ENCODE measurements around the gene PTPRN2. TPM values are rescaled to one million over a fixed set of nuclear protein-coding genes. Genes with fewer than 3 reads are reported as not detected.

PTPRN2 gene
- total RNA-seq, 1 experiment from 2014 or later, result 2.9 TPM

- DNase-seq (ENCODE audit: extremely low read depth, low read depth), result no peak
Measured at GRCh38 chr7:157633465-157634185, 954.0 kb downstream of the PTPRN2 start.

GRCh38 chr7:157630301-157630853 lies 957.2 kb downstream of the PTPRN2 start:
- DNase-seq (ENCODE audit: extremely low read depth, low read depth), result no peak

- DNase-seq (ENCODE audit: extremely low read depth, low read depth), result no peak
Measured at GRCh38 chr7:157628456-157628855, 959.2 kb downstream of the PTPRN2 start.

- no peak for DNase-seq (ENCODE audit: extremely low read depth, low read depth)
Measured at GRCh38 chr7:157627646-157628045, 960.0 kb downstream of the PTPRN2 start.

- no peak for DNase-seq (ENCODE audit: extremely low read depth, low read depth)
Measured at GRCh38 chr7:157627033-157627432, 960.6 kb downstream of the PTPRN2 start.

- no peak for DNase-seq (ENCODE audit: extremely low read depth, low read depth)
Measured at GRCh38 chr7:157625973-157626742, 961.5 kb downstream of the PTPRN2 start.

GRCh38 chr7:157623556-157623955 lies 964.1 kb downstream of the PTPRN2 start:
- DNase-seq (ENCODE audit: extremely low read depth, low read depth), result no peak

GRCh38 chr7:157622408-157623205 lies 965.0 kb downstream of the PTPRN2 start:
- DNase-seq (ENCODE audit: extremely low read depth, low read depth), result no peak

GRCh38 chr7:157622000-157622399 lies 965.6 kb downstream of the PTPRN2 start:
- DNase-seq (ENCODE audit: extremely low read depth, low read depth), result no peak

GRCh38 chr7:157621131-157621681 lies 966.4 kb downstream of the PTPRN2 start:
- no peak for DNase-seq (ENCODE audit: extremely low read depth, low read depth)

GRCh38 chr7:157620616-157621015 lies 967.0 kb downstream of the PTPRN2 start:
- no peak for DNase-seq (ENCODE audit: extremely low read depth, low read depth)

- DNase-seq (ENCODE audit: extremely low read depth, low read depth), result no peak
Measured at GRCh38 chr7:157619753-157620525, 967.7 kb downstream of the PTPRN2 start.

- no peak for DNase-seq (ENCODE audit: extremely low read depth, low read depth)
Measured at GRCh38 chr7:157618823-157619606, 968.6 kb downstream of the PTPRN2 start.

- DNase-seq (ENCODE audit: extremely low read depth, low read depth), result no peak
Measured at GRCh38 chr7:157618091-157618726, 969.4 kb downstream of the PTPRN2 start.

GRCh38 chr7:157617401-157617800 lies 970.2 kb downstream of the PTPRN2 start:
- DNase-seq (ENCODE audit: extremely low read depth, low read depth), result no peak

- no peak for DNase-seq (ENCODE audit: extremely low read depth, low read depth)
Measured at GRCh38 chr7:157616931-157617330, 970.7 kb downstream of the PTPRN2 start.

GRCh38 chr7:157616426-157616825 lies 971.2 kb downstream of the PTPRN2 start:
- no peak for DNase-seq (ENCODE audit: extremely low read depth, low read depth)

- no peak for DNase-seq (ENCODE audit: extremely low read depth, low read depth)
Measured at GRCh38 chr7:157615852-157616251, 971.8 kb downstream of the PTPRN2 start.

Data from NCI-H460 (cell line).